Colonic mucosa (tissue), 4 donors: ENCODE data around the gene ITK. TPM values are rescaled to one million over a fixed set of nuclear protein-coding genes. Genes with fewer than 3 reads are reported as not detected.

Source experiments
- DNase-seq: peaks from one replicate; pipeline ENCODE4 v3.0.0-alpha.2; 2020
- H3K27ac ChIP-seq: fragments of 200-600 bp; one replicate; pipeline ENCODE4 v1.8.0; 2021
- H3K27me3 ChIP-seq: fragments of 200-600 bp; one replicate; pipeline ENCODE4 v1.8.0; 2021
- H3K36me3 ChIP-seq: fragments of 200-600 bp; one replicate; pipeline ENCODE4 v1.8.0; 2021
- H3K4me1 ChIP-seq: fragments of 200-600 bp; one replicate; pipeline ENCODE4 v1.8.0; 2021; ENCODE audit warnings: mild to moderate bottlenecking
- H3K4me3 ChIP-seq: fragments of 200-600 bp; one replicate; pipeline ENCODE4 v1.8.0; 2021
- H3K9ac ChIP-seq, 2 donors: one replicate each; pipeline ENCODE4 v1.7.0; 2013; ENCODE audit warnings: control low read depth in 2 of 2, low read depth in 2 of 2, low read length in 2 of 2
- H3K9me3 ChIP-seq: fragments of 200-600 bp; one replicate; pipeline ENCODE4 v1.8.0; 2021
- CTCF ChIP-seq: fragments of 200-600 bp; IDR thresholded peaks from one replicate; pipeline ENCODE4 v1.8.0; 2022; ENCODE audit warnings: antibody characterized with exemption, mild to moderate bottlenecking
- intact Hi-C: fragments of 100-400 bp; cut with DNase I; formaldehyde crosslinking; loops from one replicate; pipeline ENCODE4 v1.14.1; 2022
- total RNA-seq, 2 donors: library from RNA; stranded (reverse); fragmentation: NEBNext Ultra II Directional in 1 of 2; extraction: Animal tissue kit (Norgen Biotek cat#: 25700) in 1 of 2; gene quantifications; one replicate each; pipeline ENCODE4 v1.2.1, GENCODE V29; 2021
- donor health status: healthy.
- donor health status: DM: no; HTN: no; CAD: no.
- donor health status: DM: no; HTN: no; CAD: no.

ITK gene
- 1 to 10 TPM; 1.4 to 2.5 TPM for total RNA-seq

- Histone ChIP-seq H3K4me1 (no peaks in the 10 kb centered on the region), H3K4me3 (no peak within 1 kb of the TSS), H3K36me3 (no peaks in the 10 kb centered on the region), H3K27ac (no peak within 1 kb of the TSS), H3K9me3 (no peaks in the 10 kb centered on the region), H3K27me3 (no peaks in the 10 kb centered on the region), H3K9ac (no peak within 1 kb of the TSS)
- DNase-seq: no peak
- intact Hi-C loops: no loop called here
- TF ChIP-seq CTCF: no peak
These were observed at the start of gene ITK for GRCh38 chr5:157180374-157181264. Gene ITK, plus strand, starts transcription at chr5:157180840. Its CDS starts 138 bp downstream, at chr5:157180978.

- TF ChIP-seq CTCF: no peak
- Histone ChIP-seq H3K27me3 (no peaks in the 10 kb centered on the region), H3K36me3 (no peaks in the 10 kb centered on the region), H3K27ac (no peak overlapping the region), H3K4me3 (no peak overlapping the region), H3K9me3 (no peaks in the 10 kb centered on the region), H3K9ac (no peak overlapping the region), H3K4me1 (no peaks in the 10 kb centered on the region)
- no peak for DNase-seq
- intact Hi-C loops: loop anchor here (10.0 kb wide), 1 partner anchor 296 kb away; no protein-coding TSS in a partner anchor
These were observed 49.7 kb upstream of the ITK start for GRCh38 chr5:157130925-157131324.

- intact Hi-C loops: loop anchor here (10.0 kb wide), 1 partner anchor 297 kb away; no protein-coding TSS in a partner anchor
- Histone ChIP-seq H3K4me3 (no peak overlapping the region), H3K36me3 (no peaks in the 10 kb centered on the region)
These were observed 48.4 kb upstream of the ITK start for GRCh38 chr5:157132281-157132612.

GRCh38 chr5:157137691-157138090 lies 42.9 kb upstream of the ITK start:
- intact Hi-C loops: loop anchor here (10.0 kb wide), 1 partner anchor 303 kb away; no protein-coding TSS in a partner anchor
- no peak for TF ChIP-seq CTCF
- Histone ChIP-seq H3K36me3 (peaks cover 3% of the 10 kb centered on the region), H3K27me3 (no peaks in the 10 kb centered on the region), H3K9me3 (no peaks in the 10 kb centered on the region), H3K4me1 (peaks cover 10% of the 10 kb centered on the region), H3K9ac (no peak overlapping the region), H3K27ac (no peak overlapping the region), H3K4me3 (no peak overlapping the region)
- DNase-seq: no peak

More at GRCh38 chr5:157132281-157132612, 48.4 kb upstream of the ITK start:
- no peak for DNase-seq
- Histone ChIP-seq H3K4me1 (no peaks in the 10 kb centered on the region), H3K27me3 (no peaks in the 10 kb centered on the region), H3K9me3 (no peaks in the 10 kb centered on the region), H3K9ac (no peak overlapping the region), H3K27ac (no peak overlapping the region)
- TF ChIP-seq CTCF: no peak

- intact Hi-C loops: loop anchor here (10.0 kb wide), 1 partner anchor 102 kb away; no protein-coding TSS in a partner anchor
- Histone ChIP-seq H3K4me1 (peaks cover 10% of the 10 kb centered on the region), H3K9me3 (no peaks in the 10 kb centered on the region), H3K9ac (peak within 1 kb of the TSS; percentile 86 to 99), H3K27ac (peak within 1 kb of the TSS; percentile 91), H3K27me3 (no peaks in the 10 kb centered on the region), H3K4me3 (peak within 1 kb of the TSS; percentile 89), H3K36me3 (peaks cover 3% of the 10 kb centered on the region)
- DNase-seq: peak; percentile 96
- TF ChIP-seq CTCF: no peak
These were observed 38.1 kb upstream of the ITK start, which contains the start of gene MED7 for GRCh38 chr5:157142317-157143126. Gene MED7, minus strand, starts transcription at chr5:157142865. Its CDS starts 3,434 bp downstream, at chr5:157139431.
